ENCODE results near the gene DLG1.

DNA sequence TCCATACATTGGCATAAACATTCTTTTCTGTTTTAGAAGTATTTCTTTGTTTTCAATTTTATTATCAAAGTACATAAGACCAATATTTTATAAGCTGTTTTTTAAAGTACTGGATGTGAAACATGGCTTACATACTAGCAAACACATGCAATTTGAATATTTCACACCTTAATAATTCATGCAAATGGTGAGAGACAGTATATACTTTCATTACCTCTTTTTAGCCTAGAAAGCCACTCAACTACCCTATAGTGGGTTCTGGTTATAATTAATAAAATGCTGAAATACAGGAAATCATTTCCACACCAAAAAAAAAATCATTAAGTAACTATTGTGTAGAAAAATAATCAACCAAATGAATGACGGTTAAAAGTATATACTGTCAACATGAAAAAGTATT, 230.3 kb downstream of the DLG1 start:
- TF ChIP-seq EZH2 (IDR thresholded peaks at IDR 0.05; ENCODE audit: low read depth, unreplicated experiment) (no peak), EZH2phosphoT487 (IDR thresholded peaks at IDR 0.05; ENCODE audit: unreplicated experiment) (no peak), JUNB (IDR thresholded peaks at IDR 0.05; ENCODE audit: unreplicated experiment) (no peak), POLR2AphosphoS5 (IDR thresholded peaks at IDR 0.05; ENCODE audit: low read depth) (no peak), STAT1 (IDR thresholded peaks at IDR 0.05; ENCODE audit: unreplicated experiment) (no peak)
- TF ChIP-seq, protein P1, sequence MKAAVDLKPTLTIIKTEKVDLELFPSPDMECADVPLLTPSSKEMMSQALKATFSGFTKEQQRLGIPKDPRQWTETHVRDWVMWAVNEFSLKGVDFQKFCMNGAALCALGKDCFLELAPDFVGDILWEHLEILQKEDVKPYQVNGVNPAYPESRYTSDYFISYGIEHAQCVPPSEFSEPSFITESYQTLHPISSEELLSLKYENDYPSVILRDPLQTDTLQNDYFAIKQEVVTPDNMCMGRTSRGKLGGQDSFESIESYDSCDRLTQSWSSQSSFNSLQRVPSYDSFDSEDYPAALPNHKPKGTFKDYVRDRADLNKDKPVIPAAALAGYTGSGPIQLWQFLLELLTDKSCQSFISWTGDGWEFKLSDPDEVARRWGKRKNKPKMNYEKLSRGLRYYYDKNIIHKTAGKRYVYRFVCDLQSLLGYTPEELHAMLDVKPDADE (IDR thresholded peaks at IDR 0.05), result no peak
- TF ChIP-seq, protein P2, sequence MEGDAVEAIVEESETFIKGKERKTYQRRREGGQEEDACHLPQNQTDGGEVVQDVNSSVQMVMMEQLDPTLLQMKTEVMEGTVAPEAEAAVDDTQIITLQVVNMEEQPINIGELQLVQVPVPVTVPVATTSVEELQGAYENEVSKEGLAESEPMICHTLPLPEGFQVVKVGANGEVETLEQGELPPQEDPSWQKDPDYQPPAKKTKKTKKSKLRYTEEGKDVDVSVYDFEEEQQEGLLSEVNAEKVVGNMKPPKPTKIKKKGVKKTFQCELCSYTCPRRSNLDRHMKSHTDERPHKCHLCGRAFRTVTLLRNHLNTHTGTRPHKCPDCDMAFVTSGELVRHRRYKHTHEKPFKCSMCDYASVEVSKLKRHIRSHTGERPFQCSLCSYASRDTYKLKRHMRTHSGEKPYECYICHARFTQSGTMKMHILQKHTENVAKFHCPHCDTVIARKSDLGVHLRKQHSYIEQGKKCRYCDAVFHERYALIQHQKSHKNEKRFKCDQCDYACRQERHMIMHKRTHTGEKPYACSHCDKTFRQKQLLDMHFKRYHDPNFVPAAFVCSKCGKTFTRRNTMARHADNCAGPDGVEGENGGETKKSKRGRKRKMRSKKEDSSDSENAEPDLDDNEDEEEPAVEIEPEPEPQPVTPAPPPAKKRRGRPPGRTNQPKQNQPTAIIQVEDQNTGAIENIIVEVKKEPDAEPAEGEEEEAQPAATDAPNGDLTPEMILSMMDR (conservative IDR thresholded peaks at IDR 0.05; ENCODE audit: low read depth in 2 of 2), result no peak
- TF ChIP-seq, protein P3, sequence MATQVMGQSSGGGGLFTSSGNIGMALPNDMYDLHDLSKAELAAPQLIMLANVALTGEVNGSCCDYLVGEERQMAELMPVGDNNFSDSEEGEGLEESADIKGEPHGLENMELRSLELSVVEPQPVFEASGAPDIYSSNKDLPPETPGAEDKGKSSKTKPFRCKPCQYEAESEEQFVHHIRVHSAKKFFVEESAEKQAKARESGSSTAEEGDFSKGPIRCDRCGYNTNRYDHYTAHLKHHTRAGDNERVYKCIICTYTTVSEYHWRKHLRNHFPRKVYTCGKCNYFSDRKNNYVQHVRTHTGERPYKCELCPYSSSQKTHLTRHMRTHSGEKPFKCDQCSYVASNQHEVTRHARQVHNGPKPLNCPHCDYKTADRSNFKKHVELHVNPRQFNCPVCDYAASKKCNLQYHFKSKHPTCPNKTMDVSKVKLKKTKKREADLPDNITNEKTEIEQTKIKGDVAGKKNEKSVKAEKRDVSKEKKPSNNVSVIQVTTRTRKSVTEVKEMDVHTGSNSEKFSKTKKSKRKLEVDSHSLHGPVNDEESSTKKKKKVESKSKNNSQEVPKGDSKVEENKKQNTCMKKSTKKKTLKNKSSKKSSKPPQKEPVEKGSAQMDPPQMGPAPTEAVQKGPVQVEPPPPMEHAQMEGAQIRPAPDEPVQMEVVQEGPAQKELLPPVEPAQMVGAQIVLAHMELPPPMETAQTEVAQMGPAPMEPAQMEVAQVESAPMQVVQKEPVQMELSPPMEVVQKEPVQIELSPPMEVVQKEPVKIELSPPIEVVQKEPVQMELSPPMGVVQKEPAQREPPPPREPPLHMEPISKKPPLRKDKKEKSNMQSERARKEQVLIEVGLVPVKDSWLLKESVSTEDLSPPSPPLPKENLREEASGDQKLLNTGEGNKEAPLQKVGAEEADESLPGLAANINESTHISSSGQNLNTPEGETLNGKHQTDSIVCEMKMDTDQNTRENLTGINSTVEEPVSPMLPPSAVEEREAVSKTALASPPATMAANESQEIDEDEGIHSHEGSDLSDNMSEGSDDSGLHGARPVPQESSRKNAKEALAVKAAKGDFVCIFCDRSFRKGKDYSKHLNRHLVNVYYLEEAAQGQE (IDR thresholded peaks at IDR 0.05; ENCODE audit: unreplicated experiment), result no peak
